GM12865 (cell line): ENCODE data around the gene TPPP.
"Not testable (repeated sequence)": the region's sequence is repeated elsewhere in the genome, so short reads cannot be mapped to it uniquely, and the experiment has no call there.

ENCODE experiments used
- DNase-seq: peaks from one replicate; pipeline ENCODE4 v3.0.0; 2010; ENCODE audit warnings: low read depth
- H3K4me3 ChIP-seq: 2 replicates; pipeline ENCODE4 v1.5.1; 2011; ENCODE audit warnings: mild to moderate bottlenecking, low read depth, low read length, control low read depth
- CTCF ChIP-seq: IDR thresholded peaks from 2 replicates; pipeline ENCODE4 v1.5.1; 2011; ENCODE audit warnings: low read length, control low read depth, low read depth, inconsistent platforms; ENCODE audit not compliant: insufficient read depth; ENCODE audit errors: missing control alignments

TPPP gene

GRCh38 chr5:693271-694041 lies at the start of gene TPPP:
TSS of gene TPPP (minus strand) at chr5:693352. CDS start at chr5:678060, 15,292 bp downstream.
- not testable (repeated sequence) for H3K4me3 ChIP-seq
- peak; percentile 64 for DNase-seq

- DNase-seq, H3K4me3 ChIP-seq: not testable (repeated sequence)
These were observed 49.1 kb upstream of the TPPP start for GRCh38 chr5:742276-742675.

- DNase-seq, H3K4me3 ChIP-seq: not testable (repeated sequence)
These were observed 41.0 kb upstream of the TPPP start for GRCh38 chr5:734145-734544.

- DNase-seq, H3K4me3 ChIP-seq: not testable (repeated sequence)
These were observed 39.8 kb upstream of the TPPP start for GRCh38 chr5:732754-733454.

GRCh38 chr5:729225-729624 lies 36.1 kb upstream of the TPPP start:
- not testable (repeated sequence) for H3K4me3 ChIP-seq, DNase-seq

- DNase-seq, H3K4me3 ChIP-seq: not testable (repeated sequence)
These were observed 33.9 kb upstream of the TPPP start for GRCh38 chr5:727087-727486.

- not testable (repeated sequence) for H3K4me3 ChIP-seq, DNase-seq
These were observed 30.7 kb upstream of the TPPP start for GRCh38 chr5:723865-724264.

GRCh38 chr5:723309-723708 lies 30.2 kb upstream of the TPPP start:
- not testable (repeated sequence) for H3K4me3 ChIP-seq, DNase-seq

GRCh38 chr5:719379-719778 lies 26.2 kb upstream of the TPPP start:
- DNase-seq, H3K4me3 ChIP-seq: not testable (repeated sequence)

- DNase-seq: no peak
- TF ChIP-seq CTCF: no peak
- H3K4me3 ChIP-seq: no peak overlapping the region
These were observed 24.0 kb upstream of the TPPP start for GRCh38 chr5:717143-717542.

GRCh38 chr5:716740-717139 lies 23.6 kb upstream of the TPPP start:
- not testable (repeated sequence) for DNase-seq, H3K4me3 ChIP-seq

- not testable (repeated sequence) for DNase-seq, H3K4me3 ChIP-seq
These were observed 22.5 kb upstream of the TPPP start for GRCh38 chr5:715636-716035.

- not testable (repeated sequence) for DNase-seq
These were observed 21.3 kb upstream of the TPPP start for GRCh38 chr5:714215-715118.

GRCh38 chr5:713686-714085 lies 20.5 kb upstream of the TPPP start:
- not testable (repeated sequence) for DNase-seq

More at GRCh38 chr5:714215-715118, 21.3 kb upstream of the TPPP start:
- H3K4me3 ChIP-seq: not testable (repeated sequence)

GRCh38 chr5:708848-709517 lies 15.8 kb upstream of the TPPP start:
- H3K4me3 ChIP-seq, DNase-seq: not testable (repeated sequence)

More at GRCh38 chr5:713686-714085, 20.5 kb upstream of the TPPP start:
- not testable (repeated sequence) for H3K4me3 ChIP-seq

GRCh38 chr5:708374-708773 lies 15.2 kb upstream of the TPPP start:
- not testable (repeated sequence) for DNase-seq, H3K4me3 ChIP-seq

- not testable (repeated sequence) for DNase-seq, H3K4me3 ChIP-seq
These were observed 13.0 kb upstream of the TPPP start for GRCh38 chr5:706127-706526.
